Sciatic nerve (tissue), 2 donors: ENCODE results near the gene PODXL2. TPM values are rescaled to one million over a fixed set of nuclear protein-coding genes. Genes with fewer than 3 reads are reported as not detected.

Source experiments
- ATAC-seq: fragments of 200-7000 bp; cut with Tn5 transposase; one replicate; pipeline ENCODE4 v1.9.1; 2020; ENCODE audit warnings: mild to moderate bottlenecking, moderate library complexity
- DNase-seq: peaks from one replicate; pipeline ENCODE4 v3.0.0-alpha.2; 2020; ENCODE audit warnings: low spot score
- intact Hi-C: fragments of 100-400 bp; cut with DNase I; formaldehyde crosslinking; loops from one replicate; pipeline ENCODE4 v1.14.2; 2022
- total RNA-seq: library from RNA; stranded (reverse); fragmentation: NEBNext Ultra II Directional; extraction: Animal tissue kit (Norgen Biotek cat#: 25700); gene quantifications from one replicate; pipeline ENCODE4 v1.2.1, GENCODE V29; 2021
- donor health status: DM: no; HTN: no; CAD: no.
- donor health status: DM: no; HTN: no; CAD: no.

PODXL2 gene
- total RNA-seq, 1 donor from 2014 or later, result 12.1 TPM

DNA sequence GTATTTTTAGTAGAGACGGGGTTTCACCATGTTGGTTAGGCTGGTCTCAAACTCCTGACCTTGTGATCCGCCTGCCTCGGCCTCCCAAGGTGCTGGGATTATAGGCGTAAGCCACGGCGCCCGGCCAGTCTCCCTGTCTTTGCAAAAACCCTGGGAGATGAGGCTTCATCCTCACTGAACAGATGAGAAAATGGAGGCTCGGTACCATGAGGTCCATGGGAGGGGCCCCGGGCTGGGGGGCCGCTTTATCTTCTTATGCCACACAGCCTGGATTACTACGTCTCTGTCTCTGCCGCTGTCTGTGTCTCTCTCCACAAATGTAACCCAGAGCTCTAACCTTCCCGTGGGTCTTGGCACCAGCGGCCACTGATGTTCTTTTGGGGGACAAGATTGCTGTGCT lies 82.9 kb downstream of the PODXL2 start:
- intact Hi-C loops, result no loop called here
- ATAC-seq, result no peak
- peak; percentile 49 for DNase-seq

DNA sequence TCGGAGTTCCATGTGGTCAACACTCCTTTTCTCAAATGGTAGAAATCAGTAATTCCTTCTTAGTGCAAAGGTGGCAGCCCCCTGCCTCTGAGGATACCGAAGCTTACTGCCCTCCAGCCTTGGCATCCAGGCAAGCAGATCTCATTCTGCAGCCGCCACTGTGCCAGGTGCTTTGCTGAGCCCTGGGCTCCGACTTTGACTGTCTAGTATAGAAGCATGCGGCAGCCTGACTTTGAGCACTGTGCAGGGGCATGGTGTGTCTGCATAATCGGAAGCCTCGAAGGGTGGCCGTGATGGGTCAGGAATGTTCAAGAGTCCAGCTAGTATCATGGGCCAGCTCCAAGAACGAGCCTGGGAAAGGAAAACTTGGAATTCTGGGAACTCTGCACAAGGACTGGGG lies 83.5 kb downstream of the PODXL2 start:
- DNase-seq (peak; percentile 38), ATAC-seq (no peak)

GRCh38 chr3:127712881-127713771 lies 84.1 kb downstream of the PODXL2 start:
- intact Hi-C loops, result no loop called here
- ATAC-seq, result no peak
- DNase-seq, result peak; percentile 51

More for the DNA sequence above, 83.5 kb downstream of the PODXL2 start:
- intact Hi-C loops, result no loop called here

DNA sequence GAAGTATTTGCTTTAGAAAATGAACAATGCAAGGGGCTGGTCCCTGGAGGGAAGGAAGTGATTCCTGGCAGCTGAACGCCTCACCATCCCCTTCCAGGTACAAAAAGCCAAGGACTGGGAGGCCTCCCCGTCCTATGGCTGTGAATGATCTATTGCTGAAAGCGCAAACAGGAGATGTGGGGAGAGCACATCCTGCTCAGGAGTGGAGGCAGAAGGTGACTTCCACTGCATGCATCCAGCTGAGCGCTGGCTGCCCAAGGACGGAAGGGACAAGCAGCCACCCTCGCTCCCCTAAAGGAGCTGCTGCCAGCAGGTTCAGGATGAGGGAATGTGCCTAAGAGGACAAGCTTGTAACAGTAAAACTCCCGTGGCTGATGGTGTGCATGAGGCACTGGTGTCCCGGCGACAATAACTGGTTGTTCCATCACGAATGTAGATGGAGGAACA lies 85.2 kb downstream of the PODXL2 start:
- ATAC-seq (peak; percentile 3), DNase-seq (peak; percentile 42)
- intact Hi-C loops, result no loop called here

GRCh38 chr3:127714866-127715265 lies 85.9 kb downstream of the PODXL2 start:
- peak; percentile 23 for DNase-seq
- no peak for ATAC-seq
- intact Hi-C loops, result no loop called here

- intact Hi-C loops, result no loop called here
- ATAC-seq (no peak), DNase-seq (peak; percentile 51)
Measured at GRCh38 chr3:127715532-127715931, 86.5 kb downstream of the PODXL2 start.

DNA sequence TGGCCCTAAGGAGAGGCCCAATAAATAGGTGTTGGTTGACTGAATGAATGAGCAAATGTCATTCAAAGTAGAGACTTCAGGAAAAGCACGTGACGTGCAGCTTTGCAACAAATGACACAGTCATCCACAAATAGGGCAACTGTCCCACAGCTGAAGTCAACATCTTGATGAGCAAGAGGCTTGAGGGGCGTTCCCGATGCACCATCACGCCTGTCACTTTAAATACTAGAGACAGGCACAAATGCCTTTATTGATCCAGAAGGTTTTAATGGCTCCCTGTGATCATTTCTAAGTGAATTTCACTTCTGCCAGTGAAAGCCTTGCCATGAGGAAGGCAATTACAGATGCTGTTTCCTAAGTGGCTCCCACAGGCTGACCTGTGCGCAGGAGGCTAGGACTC lies 87.4 kb downstream of the PODXL2 start:
- ATAC-seq (no peak), DNase-seq (peak; percentile 9)
- intact Hi-C loops, result no loop called here

DNA sequence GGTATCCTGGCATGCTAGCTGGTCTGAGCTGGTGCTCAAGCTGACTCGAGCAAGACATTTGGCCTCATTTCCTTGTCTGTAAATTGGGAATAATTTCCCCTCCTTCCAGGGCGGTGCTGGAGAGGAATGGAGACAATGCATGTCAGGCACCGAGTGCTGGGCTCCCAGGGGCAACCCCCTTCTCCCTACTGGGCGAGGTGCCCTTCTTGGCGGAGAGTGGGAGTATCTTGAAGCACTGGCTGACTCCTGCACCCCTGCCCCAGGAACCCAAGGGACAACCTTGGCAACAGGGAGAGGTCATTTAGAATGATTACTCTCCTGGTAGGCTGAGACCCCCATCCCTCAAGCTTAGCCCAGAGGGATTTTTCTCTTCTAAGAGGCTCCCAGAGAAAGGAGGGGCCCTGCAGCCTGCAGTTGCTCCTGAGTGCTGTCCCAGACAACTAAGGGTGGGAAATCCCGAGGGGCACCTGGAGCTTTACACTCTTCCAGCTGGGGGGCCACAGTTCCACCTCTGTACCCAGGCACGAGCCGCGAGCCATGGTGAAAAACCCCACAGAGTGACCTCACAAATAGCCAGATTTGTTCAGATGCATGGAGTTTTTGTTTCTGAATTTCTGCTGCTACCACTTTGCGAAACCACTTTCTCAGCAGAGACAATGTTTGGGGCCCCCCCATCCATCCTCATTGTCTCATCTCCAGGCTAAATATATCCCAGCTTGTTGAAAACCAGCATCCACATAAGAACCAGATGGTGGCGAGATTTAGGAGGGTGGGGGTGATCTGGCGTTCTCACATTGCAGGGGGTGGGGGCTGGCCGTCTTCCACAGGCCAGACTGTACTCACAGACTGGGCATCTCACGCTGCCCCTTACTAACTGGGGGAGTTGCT lies 88.6 kb downstream of the PODXL2 start:
- no peak for ATAC-seq
- intact Hi-C loops, result no loop called here
- peak; percentile 54 for DNase-seq

- intact Hi-C loops, result no loop called here
- ATAC-seq, result no peak
- DNase-seq, result peak; percentile 32
Measured at GRCh38 chr3:127718245-127718915, 89.4 kb downstream of the PODXL2 start.

DNA sequence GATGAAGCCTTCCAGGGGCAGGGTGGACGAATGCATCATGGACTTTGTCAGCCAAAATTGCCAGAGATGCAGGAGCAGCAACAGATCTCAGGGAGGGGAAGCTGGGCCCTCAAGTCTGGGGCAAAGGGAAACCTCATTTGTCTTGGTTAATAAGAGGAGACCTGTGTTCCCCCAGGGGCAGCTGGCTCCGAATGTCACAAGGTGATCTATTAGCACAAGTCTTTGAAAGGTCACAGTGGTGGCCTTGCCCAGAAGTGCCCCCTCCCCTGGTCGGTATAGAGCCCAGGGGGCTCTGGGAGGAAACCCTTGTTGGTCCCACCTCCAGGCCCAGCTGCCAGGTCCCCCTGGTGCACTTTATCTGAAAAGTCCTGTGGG lies 89.9 kb downstream of the PODXL2 start:
- peak; percentile 56 for DNase-seq
- no peak for ATAC-seq
- intact Hi-C loops, result no loop called here

- ATAC-seq (no peak), DNase-seq (peak; percentile 48)
- intact Hi-C loops, result no loop called here
Measured at GRCh38 chr3:127719369-127719768, 90.4 kb downstream of the PODXL2 start.

DNA sequence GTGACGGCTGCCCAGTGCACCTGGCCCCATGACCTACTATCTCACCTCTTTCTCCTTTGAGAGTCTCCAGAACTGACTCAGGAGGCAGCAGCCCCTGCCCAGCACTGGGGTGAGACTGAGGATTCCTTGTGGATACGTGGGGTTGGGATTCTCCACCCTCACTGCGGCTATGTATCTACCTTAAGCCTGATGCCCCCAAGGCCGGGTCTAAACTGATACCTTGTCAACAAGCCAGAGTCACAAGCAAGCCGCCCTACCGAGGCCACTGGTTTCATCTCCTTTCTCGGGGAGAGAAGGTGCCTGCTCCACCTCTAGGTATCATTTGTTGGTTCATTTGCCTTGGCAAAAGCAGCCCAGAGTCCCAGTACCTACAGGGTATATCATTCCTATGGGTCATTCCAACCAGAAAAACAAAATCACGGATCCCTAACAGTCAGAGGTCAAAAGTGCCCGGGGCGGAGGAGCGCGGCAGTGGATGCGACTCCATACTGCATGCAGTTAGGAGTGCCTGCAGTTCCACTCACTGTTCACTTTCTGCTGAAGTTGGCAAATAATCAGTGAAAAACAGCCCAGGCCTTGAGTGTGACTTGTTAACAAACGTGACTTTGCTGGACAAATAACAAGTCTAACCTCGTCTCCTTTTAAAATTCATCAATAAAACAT lies 91.3 kb downstream of the PODXL2 start:
- ATAC-seq, result no peak
- DNase-seq, result peak; percentile 49
- intact Hi-C loops, result no loop called here

DNA sequence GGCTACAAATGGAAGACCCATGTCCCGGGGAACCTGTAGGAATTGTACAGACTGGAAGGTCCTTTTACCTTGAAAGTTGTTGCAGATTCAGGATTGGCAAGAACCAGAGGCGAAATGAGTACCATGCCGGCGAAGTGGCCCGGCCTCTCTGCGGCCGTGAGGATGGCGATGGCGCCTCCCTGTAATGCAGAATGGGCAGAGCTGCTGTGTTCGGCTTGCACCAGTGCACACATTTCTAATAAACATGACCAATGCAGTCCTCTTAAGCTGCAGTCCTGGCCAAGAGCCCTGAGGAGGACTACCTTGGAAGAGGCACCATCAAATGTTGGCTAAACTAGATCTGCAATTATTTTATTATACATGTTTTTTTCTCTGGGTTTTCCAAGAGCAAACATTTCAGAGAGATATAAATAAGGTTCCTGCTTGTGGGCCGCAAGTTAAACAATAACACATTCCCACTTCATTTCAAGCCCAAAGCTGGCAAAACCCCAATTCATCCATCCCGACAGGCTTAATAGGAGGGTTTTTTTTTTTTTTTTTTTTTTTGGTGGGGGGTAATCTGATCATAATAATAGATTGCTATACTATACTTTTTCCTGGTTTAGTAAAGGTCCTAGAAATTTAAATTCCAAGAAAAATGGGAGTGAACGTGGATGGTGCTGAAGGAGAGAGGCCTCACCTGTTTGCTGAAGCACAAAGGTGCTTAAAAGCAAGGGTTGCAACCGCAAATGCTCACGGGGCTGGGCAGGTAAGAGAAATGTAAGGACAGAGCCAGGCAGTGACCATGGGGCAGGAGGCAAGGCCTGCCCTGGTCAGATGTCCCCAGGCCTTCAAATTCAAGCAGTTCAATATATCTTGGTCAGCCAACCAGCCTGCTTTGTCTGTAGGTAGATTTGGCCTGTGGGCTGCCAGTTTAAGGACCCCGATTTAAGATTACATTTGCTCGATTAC lies 92.3 kb downstream of the PODXL2 start:
- intact Hi-C loops, result no loop called here
- no peak for ATAC-seq
- DNase-seq, result peak; percentile 35

DNA sequence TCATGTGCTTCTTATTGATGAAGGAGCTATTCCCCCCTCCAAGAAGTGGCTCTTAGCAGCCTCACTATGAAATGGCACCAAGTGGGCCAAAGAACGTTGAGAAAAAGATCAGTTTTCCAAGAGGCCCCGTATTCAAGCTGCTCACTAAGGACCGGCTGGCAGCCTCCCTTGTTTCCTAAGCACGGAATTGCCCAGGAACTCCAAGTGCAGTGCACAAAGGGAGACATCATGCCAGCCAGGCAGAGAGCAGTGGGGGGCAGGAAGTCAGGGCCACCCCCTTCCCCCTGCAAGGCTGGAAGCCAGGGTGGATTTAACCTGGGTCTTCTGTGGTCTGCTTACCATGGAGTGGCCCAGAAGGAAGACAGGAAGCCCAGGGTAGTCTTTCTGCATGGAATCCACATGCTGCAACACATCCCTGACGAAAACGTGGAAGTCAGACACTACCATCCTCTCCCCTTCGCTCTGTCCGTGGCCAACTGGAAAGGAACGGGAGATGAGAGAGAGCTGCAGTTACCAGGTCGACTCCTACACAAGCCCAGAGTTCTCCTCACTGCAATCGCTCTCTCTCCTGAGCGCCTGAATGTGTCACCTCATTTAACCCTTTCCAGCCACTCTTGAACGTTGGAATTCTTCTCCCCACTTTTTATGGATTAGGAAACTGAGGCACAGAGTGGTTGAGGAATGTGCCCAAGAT lies 93.3 kb downstream of the PODXL2 start:
- peak; percentile 30 for DNase-seq
- intact Hi-C loops, result no loop called here
- peak; percentile 19 for ATAC-seq
